ENCODE measurements around the gene XRCC4.
"Not testable (repeated sequence)": the region's sequence is repeated elsewhere in the genome, so short reads cannot be mapped to it uniquely, and the experiment has no call there.

The XRCC4 gene

DNA sequence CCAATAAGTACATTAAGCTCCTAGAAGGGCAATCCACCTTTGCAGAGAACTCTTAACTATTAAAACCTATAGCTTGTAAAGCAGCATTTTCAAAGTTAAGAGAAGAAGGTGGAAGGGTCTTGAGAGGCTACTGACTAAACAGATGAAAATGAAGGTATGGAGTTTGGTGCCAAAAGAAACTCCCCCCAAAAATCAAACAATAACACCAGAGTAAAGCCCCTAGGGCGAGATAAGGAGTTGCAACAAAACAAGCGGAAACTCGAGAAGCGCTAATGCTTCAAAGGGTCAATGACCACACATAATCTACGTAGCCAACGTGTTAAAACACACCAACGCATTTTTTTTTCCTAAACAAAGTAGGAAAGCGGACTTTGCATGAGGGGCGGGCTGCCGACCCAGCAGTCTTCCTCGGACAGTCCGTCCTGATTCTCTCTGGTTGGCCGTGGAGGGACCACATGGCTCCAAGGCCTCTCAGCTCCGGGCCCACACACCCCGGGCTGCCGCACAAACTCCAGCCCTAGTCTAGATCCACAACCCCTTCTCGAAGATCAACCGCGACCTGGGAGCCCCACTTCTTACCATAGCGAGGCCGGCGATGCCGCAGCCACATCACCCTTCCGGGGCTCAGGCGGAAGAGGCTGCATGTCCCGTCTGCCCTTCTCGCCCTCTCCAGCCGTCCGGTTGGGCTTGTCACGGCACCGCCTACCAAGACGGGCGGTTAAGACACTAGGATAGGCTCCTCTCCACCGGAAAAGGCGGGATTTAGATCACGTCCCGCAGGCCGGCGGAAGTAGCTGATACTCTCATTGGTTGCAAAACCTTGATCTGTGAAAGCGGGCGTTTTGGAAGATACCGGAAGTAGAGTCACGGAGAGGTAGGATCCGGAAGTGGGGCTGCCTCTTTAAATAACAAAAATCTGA, at the start of gene XRCC4, which contains the start of gene TMEM167A:
TSS of gene XRCC4 (plus strand) at position 806 of the 920 bp plus-strand sequence. CDS start 27,373 bp downstream, outside the sequence.
TSS of gene TMEM167A (minus strand) at position 653 of the 920 bp plus-strand sequence. CDS start at position 582, 71 bp downstream.
- in situ Hi-C loops (cut with MboI; ENCODE audit: low sequenced_read_pairs): no loop called here

DNA sequence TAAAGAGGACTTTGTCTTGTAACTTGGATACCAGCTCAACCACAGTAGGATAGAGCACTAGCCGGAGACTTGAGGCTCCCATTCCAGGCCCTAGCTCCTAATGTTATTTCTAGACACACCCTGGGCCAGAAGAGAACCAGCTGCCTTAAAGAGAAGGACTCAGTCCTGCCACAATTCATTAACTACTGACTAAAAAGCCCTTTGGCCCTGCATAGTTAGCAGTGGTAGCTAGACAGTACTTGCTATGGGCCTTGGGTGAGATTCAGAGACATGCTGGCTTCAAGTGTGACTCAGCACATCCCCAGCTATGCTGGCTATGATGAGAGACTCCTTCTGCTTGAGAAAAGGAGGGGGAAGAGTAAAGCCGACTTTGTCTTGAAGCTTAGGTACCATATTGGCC, 47.4 kb upstream of the XRCC4 start:
- in situ Hi-C loops (cut with MboI; ENCODE audit: low sequenced_read_pairs): no loop called here

DNA sequence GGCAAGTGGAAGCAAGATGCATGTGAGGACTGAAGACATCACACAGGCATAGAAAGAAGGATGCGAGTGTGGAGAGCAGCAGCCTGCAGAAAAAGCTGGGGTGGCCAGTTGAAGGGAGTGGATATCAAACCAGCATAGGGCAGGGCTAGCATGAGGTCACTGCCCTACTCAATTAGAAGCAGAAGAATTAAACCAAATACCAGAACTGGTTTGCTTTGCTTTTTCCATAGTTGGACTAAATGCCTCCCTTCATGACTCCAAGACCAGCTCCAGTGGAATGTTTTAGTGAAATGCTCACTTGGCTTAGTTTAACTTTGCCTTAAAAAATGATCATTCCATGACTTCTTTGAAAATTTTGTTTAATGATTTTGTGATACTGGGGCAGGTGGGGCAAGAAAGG, 46.0 kb upstream of the XRCC4 start:
- in situ Hi-C loops (cut with MboI; ENCODE audit: low sequenced_read_pairs): no loop called here

DNA sequence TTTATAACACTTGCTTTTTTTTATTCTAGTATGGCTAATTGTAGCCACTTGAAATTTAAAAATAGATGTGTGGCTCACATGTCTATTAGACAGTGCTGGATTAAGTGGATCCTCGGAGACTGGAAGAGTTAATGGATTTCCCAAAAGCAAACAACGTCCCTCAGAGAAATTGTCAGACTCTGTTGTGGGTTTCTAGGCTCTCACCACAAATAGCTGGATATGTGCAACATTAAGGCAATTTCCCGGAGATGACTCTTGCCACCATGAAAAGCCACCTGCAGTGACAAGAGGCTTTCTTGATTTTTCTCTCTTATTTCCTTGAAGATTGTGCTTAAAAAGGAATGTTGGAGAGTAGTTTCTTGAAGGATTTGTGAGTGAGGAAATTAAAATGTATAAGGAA, 43.3 kb upstream of the XRCC4 start:
- in situ Hi-C loops (cut with MboI; ENCODE audit: low sequenced_read_pairs): no loop called here

DNA sequence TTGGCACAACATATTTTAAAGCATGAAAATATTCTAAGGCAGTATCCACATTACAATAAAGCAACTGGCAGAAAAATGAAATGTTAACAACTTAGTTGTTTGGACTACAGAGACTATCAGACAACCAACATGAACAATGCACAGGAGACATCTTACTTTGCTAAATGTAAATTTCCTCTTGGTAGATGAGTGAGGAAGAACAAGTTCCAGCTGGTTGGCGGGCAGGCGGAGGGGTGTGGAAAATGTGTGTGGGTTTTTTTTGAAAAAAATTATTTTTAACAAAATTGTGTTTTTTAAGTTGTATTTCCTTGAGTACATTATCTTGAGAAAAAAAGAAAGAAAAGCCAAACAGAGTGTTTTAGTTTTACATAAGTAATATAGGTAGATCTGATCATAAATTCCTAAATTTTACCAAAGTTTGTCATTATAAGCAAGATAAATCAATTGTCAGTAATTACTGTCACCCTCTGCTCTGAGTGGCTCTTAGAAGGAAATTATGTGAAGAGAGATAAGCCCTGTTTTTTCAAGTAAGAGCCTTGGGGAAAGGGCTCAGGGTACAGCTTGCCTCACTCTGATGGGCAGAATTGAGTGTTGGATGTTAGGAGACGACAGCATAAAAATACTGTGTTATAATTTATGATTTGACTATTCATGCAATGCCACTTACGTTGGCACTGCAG, 42.7 kb upstream of the XRCC4 start:
- in situ Hi-C loops (cut with MboI; ENCODE audit: low sequenced_read_pairs): no loop called here

DNA sequence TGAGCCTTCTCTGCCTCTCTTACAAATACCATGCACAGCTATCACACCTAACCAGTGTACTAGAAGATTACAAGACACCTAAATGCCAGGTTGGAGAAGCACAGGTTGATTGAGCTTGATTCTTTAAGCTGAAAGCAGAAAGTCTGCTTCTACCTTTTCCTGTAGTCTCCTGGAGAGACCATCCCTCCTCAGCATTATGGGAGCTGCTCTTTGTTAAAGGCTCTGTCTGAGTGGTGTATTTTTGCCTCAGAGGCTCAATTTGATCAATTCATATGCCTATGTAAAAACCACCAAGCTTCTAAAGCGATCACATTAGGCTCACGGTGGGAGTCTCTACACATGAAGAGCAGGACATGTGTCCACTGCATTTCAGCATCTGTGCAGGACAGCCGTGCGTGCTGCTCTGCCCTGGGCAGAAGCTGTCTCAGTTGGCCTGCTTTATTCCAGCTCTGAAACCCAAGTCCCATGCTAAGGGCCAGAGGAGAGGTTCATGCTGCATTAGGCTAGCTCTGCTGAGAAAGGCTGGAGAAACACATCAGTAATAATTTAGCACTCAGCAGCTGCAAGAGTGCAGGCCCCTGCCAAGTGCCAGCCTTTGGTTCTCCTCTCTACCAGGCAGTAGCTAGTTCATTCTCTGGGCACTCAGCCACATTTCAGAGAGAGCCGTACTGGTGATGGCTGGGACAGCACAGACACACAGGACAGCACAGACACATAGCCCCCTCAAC, 41.8 kb upstream of the XRCC4 start:
- in situ Hi-C loops (cut with MboI; ENCODE audit: low sequenced_read_pairs): no loop called here

DNA sequence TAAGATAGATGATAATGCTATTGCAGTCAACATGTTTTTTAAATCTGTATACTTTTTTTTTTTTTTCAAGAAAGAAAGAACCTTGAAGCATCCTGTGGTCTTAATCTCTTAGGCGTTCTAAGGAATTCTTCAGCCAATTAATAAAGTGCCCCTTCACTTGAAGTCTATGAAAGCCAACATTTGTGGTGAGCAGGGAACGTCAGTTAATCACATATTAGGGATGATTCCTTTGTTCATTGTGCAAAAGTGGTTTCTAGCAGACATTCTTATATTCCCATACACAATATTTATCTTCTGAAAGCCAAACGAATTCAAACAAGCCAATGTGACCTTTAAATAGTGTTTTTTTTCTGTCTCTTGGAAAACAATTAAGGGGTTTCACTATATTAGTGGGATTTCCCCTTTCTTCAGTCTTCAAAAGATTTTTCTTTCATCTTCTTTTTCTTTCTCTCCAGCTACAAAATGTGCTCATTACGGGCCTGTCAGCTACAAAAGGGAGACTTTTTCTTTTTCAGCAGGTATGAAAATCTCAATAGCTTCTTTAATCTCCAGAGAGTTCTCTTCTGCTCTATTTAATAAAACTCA, 40.3 kb upstream of the XRCC4 start:
- in situ Hi-C loops (cut with MboI; ENCODE audit: low sequenced_read_pairs): no loop called here

DNA sequence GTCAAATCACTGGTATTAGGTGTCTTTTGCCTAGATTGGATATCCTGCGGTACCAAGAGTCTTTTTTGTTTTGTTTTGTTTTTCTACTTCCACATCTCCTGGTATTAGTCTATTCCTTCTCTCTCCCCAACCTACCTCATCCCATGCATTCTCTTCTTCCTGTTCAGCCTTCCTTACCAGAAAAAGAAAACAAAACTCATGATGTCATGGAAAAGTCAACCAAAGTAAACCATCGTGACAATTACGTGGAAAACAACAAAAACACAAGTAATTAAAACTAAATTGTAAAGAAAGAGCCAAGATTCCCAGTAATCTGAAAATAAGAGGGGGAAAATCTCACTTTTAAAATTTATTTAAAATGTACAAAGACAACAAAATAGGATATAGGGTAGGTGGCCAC, 38.4 kb upstream of the XRCC4 start:
- in situ Hi-C loops (cut with MboI; ENCODE audit: low sequenced_read_pairs): no loop called here

DNA sequence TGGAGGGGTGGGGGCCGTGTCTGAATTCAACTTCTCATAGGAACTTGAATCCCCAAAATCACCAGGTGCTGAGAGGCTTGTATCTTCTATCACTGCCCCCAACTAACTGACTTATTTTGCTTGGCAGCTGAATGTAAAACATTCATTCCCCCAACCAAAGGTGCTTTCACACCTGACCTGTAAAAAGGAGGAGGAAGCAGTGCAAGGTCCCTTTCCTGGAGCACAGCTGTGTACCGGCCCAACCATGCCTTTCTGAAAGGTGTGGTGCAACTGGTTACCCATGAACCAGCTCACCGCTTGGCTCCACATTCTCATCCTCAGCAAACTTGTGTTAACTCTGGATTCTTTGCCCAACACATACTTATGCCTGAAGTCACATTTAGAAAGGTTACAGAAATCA, 34.8 kb upstream of the XRCC4 start:
- in situ Hi-C loops (cut with MboI; ENCODE audit: low sequenced_read_pairs): no loop called here

DNA sequence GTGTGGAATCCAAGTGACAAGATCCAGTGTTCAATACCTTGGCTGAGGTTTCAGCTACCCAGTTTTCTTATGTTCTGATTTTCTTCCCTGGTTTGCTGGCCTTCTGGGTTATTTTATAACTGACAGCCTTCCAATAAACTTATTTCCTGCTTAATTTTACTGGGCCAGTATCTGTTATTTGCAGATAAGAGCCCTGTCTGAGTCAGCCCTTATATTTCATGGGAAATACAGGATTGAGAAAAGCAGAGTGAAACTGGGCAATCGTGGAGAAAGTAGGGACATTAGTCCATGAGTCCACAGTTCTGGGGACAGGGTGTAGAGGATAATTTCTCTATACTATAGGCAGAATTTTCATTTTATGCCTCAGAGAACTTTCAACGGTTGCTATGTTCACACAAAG, 32.4 kb upstream of the XRCC4 start:
- in situ Hi-C loops (cut with MboI; ENCODE audit: low sequenced_read_pairs): no loop called here

DNA sequence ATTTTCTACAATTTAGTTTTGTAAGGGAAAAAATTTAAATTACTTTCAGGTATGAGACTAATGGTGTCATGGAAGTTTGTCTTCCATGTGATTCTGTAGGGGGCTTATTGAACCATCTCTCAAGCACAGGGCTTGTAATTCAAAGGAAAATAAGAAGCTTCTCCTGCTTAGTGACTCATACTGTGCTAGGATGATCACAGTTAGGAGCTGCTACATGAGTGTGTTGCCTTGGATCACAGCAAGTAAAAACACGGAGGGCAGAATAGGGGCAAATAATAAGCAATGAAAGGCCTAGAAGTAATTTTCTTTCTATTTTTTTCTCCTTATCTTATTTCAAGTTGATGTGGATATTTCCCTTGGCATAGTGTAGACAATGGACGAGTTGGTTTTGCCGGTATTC, 29.1 kb upstream of the XRCC4 start:
- in situ Hi-C loops (cut with MboI; ENCODE audit: low sequenced_read_pairs): no loop called here

DNA sequence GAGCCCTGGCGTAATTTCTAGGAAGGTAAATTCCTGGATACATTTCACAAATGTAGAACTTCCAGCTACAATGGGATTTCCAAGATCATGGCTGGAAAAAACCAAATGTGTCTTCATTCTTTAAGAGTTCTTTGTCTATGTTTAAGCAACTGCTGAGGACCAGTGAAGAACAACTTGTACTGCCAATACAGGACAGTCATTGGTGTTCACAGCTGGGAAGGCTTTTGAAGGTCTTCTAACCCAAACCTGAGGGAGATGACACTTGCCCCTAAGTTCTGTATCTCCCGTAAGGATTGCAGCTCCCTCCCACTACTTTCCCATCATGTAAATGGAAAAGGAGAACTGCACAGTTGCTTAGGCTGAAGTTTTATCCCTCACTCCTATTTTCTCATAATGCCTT, 28.5 kb upstream of the XRCC4 start:
- in situ Hi-C loops (cut with MboI; ENCODE audit: low sequenced_read_pairs): no loop called here

DNA sequence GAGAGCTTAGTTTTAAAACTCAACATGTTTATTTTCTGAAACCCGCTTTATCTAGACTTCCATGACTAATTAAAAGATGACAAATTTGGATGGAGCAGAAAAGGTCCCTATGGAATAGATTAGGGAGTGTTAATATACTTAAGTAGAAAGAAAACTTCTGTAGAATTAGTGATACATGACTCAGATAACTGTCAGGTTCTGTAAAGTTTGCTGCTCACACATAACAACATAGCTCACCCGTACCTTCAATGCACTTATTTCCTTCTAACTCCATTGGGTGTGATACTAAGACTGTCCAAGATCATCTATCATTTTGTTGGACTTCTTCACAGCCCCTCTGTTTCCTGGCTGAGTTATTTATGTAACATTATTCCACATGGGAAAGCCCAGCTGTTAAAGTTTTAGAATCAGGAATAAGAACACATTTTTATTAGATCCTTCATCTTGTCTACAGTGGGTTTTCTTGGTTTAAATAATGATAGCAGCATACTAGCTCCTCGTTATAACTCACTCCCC, 27.9 kb upstream of the XRCC4 start:
- in situ Hi-C loops (cut with MboI; ENCODE audit: low sequenced_read_pairs): no loop called here

DNA sequence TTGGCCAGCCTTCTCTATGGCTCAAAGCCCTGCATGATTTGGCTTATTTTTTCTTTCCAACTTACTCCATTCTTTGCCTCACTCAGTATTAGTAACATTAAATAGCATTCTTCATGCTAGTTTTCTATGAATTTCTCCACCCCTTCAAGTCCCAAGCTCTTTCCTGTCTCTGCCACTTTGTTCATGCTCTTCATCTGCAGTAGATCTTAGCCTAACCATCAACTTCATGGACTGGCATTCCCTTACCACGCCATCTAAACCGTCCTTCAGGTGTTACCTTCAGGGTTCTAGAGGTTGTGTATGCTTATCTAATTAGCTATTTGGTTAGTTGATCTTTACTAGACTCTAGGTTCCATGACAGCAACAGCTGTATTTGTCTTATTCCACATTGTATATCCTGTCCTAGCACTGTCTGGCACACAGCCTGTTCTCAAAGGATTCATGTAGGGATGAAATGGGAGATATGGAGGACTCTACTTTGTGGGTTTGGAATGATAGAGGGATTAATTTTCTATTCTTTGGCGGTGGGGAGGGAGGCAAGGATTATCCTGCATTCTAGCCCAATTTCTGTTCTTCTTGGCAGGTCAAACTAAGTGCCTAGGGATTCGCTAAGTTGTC, 26.5 kb upstream of the XRCC4 start:
- in situ Hi-C loops (cut with MboI; ENCODE audit: low sequenced_read_pairs): no loop called here

DNA sequence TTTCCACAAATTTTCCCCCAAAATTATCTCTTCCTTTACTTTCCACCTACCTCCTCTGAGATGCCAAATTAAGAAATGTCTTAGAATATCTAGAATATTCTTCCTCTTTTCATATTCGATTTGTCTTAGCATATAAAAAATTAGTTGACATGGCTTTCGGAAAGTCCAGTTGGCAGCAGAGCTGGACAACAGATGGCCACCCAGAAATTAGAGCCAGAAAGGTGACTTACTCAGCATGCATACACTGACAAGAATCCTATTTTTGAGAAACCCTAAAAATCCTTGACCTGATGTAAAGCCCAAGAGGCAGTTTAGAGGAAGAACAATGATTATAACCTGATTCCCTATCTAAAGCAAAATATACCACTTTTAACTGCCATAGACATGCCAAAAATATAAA, 22.2 kb upstream of the XRCC4 start:
- in situ Hi-C loops (cut with MboI; ENCODE audit: low sequenced_read_pairs): no loop called here

DNA sequence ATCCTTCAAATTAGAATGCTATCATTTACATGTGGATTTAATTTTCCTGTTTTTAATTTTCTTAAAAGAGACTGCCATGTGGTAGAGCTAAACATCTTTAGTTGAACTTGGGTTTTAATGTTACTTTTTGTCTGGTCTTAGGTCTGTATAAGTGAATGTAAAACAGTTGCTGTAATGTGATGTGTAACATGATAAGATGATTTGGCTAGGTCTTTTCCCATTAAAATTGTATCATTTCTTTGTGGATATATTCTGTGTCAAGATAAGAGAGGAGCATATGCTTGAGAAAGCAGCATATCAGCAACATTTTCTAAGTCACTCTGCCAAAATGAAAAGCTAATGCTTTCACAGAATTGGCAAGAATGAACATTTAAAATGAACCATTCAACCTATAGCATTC, 18.6 kb upstream of the XRCC4 start:
- in situ Hi-C loops (cut with MboI; ENCODE audit: low sequenced_read_pairs): no loop called here

DNA sequence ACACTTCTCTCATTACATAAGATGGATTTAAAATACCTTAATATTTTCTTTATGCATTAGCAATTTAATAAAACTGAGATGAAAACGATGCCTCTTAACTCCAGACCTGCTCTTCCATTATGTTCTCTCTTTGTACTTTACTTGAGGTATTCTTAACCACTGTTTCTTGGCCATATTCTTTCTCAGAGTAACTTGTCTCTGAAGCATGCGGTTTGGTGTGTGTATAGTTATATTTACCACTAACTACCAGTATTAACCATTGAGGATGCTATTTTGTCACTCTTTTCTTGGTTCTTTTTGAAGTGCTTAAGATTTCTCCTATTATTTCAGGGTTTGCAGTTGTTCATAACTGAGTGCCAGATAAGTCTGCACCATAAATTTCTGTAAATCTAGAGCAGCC, 18.0 kb upstream of the XRCC4 start:
- in situ Hi-C loops (cut with MboI; ENCODE audit: low sequenced_read_pairs): no loop called here

DNA sequence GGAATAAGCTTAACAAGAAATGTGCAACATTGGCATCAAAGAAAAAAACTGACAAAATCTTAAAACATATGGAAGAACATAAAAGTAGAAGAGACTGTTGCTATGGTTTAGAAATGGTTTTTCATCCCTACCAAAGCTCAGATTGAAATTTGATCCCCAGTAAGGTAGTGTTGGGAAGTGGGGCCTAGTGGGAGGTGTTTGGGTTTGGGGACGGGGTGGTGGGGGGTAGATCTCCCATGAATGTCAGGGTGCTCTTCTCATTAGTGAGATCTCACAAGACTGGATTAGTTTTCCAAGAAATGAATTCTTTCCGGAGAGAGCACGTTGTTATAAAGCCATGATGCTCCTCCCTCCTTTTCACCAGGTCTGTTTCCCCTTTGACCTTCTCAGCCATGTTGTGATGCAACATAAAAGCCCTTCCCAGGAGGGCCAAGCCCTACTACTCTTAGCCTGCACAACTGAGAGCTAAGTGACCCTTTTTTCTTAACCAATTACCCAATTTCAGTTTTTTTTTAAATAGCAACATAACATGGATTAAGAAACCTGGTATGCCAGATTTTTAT, 10.7 kb upstream of the XRCC4 start:
- in situ Hi-C loops (cut with MboI; ENCODE audit: low sequenced_read_pairs): no loop called here

DNA sequence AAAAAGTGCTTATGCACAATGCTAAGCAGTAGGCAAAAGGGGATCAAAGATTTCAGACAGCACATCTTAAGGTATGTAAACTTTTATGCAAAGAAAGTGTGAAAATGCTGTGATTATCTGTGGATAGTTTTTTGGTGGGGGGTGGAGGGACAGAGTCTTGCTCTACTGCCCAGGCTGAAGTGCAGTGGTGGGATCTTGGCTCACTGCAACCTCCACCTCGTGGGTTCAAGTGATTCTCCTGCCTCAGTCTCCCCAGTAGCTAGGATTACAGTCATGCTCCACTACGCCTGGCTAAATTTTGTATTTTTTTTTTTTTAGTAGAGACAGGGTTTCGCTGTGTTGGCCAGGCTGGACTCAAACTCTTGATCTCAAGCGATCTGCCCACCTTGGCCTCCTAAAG, 10.0 kb upstream of the XRCC4 start:
- in situ Hi-C loops (cut with MboI; ENCODE audit: low sequenced_read_pairs): not testable (repeated sequence)
